OCI-LY3 (cell line): ENCODE results near the gene DCAF10.

Experiments used
- CTCF ChIP-seq: fragments of 200-600, 300-600 bp; sonication (generic); IDR thresholded peaks from 2 replicates; pipeline ENCODE4 v1.5.1; 2014; ENCODE audit warnings: antibody characterized with exemption, low read length, low read depth
- EZH2phosphoT487 ChIP-seq: fragments of 200-600 bp; shearing (Covaris generic); IDR thresholded peaks from 2 replicates; pipeline ENCODE4 v1.6.1; 2018; ENCODE audit warnings: antibody characterized with exemption, mixed run types, low read depth

- no peak for TF ChIP-seq CTCF
- TF ChIP-seq EZH2phosphoT487 = no peak
These were observed 12.3 kb downstream of the DCAF10 start for GRCh38 chr9:37812773-37813379.
